GM15510 (cell line): Measurements from ENCODE around the gene CUTA.

Experiments used
- POLR2A ChIP-seq: IDR thresholded peaks from 3 replicates; pipeline ENCODE4 v1.6.1; 2011; ENCODE audit warnings: borderline replicate concordance; ENCODE audit not compliant: insufficient read length; ENCODE audit errors: extremely low read depth

The CUTA gene

DNA sequence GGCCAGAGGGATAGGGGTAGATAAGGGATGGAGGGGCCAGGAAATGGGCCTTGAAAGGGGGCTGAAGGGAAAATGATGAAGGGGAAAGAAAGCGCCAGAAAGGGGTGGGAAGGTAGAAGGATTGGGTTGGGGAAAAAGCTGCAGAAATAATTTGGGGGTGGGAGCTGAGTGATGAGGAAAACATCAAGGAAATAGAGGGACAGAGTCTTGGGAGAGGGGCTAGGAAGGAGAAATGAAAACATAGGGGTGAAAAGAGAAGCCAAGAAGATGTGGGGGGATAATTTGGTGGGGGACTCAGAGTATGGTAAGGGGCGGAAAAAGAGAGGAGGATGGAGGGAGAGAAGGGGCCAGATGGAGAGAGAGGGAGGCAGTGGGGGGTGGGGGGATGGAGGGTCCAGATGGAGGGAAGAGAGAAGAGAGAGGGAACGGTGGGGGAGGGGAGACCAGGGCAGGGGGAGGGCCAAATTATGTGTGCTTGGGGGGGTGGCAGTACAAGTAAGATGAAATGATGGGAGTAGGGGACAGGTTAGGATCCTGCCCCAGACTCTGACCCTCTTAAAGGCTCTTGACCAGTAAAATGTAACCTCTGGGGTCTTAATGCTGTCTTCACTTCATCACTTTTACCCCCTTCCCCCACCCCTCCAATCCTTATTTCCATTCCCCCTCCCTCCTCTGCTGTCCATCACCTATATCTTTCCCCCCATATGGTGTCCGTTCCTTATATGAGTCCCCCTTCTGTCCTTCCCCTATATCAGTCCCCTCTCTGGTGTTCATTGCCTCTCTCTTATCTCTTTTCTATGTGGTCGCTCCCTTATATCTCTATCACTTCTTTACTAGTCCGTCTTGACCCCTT is 2.8 kb upstream of the CUTA start:
- TF ChIP-seq POLR2A = no peak

DNA sequence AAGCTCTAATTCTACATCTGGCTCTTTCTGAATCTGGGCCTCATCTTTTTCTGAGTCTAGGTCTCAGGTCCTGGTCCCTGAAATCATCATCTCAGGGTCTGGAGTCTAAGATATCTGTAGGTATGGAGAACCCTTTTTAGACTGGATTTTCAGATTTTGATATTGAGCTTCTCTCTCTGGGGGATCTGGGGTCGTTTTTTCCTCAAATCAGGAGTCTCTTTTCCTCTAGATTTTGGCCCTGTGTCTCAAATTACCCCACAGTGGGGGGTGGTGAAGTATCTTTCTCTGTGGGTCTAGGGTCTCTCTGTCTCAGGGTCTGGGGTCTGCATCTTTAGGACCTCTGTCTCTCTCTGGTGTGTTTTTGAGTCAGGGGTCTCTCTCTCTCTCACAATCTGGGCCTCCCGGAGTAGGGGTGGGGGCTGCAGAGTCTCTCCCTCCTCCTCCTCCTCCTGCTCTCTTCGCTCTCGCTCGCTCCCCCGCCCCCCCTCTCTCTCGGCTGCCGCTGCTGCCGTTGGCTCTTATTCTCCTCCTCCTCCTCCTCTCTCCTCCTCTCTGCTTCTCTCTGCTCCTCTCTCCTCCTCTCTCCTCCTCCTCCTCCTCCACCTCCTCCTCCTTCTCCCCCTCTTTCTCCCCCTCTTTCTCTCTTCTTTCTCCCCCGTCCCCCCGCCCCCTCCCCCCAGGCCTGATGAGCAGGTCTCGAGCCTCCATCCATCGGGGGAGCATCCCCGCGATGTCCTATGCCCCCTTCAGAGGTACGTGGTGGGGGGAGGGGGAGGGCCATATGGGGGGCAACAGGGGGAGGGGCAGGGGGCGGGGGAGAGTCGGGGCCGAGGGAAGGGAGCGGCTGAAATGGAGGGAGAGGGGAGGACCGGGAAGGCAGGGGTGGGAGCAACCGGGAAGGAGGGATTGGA is 1.9 kb upstream of the CUTA start, which contains the start of gene SYNGAP1:
SYNGAP1 (plus strand) TSS at position 486 of the 911 bp plus-strand sequence; CDS start at position 686, 200 bp downstream.
- no peak for TF ChIP-seq POLR2A

DNA sequence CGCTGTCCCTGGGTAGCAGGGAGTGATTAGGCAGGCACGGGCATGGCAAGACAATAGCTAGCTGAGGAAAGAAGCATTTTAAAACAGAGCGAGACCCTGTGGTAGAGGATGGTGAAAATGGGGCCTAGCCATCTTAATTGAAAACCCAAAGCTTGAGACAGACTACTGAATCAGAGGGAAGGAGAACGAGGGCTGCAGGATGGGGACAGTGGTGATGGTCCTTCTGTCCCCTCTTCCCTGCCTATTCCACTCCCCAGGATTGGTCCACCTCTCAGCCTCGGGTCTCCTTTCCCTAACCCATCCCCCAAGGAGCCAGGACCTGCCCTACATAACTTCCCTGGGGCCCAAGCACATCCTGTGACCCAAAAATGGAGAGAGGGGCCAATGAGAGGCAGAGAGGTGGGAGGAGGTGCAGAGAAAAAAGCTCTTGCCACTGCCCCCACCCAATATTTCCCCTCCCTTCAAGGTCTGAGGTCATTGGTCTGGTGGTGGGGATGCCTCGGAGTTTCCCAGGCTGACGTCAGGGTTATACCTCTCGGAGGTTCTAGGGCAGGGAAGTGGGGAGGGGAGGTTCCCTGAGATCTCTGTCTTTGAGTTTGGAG is 884 bp upstream of the CUTA start:
- no peak for TF ChIP-seq POLR2A

DNA sequence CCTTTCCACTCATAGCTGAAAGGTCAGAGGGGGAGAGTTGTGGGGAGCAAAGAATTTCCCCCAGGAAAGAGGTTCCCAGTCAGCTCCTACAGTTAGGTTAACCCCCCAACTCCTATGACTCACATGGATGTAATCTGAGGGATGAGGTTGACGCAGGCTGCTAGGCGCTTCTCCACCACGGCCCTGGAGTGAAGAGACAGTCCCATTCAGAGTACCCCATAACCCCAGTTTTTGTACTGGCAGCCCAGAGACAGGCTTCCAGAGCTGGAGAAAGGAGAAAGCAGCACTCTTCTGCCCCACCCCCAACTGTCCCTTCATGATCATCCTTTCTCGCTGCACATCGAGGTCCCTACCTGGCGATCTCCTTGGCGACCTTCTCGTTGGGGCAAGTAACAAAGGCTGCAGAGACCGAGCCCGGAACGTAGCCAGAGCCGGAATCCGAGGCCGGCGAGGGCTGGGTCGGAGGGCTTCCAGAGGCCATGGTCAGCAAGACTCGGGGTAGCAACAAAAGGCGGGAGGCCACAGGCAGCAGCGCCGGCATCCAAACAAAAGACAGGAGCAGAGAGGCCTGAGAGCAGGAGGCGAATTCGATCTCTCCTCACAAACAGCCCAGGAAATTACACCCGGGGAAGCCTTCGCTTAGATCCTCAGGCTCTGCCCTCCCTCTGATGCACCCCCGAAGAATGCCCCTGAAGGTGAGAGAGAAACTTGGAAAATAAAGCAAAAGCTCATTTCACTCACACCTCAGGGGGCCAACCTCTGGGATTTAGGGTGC is 592 bp downstream of the CUTA start:
- TF ChIP-seq POLR2A = peak; percentile 11

DNA sequence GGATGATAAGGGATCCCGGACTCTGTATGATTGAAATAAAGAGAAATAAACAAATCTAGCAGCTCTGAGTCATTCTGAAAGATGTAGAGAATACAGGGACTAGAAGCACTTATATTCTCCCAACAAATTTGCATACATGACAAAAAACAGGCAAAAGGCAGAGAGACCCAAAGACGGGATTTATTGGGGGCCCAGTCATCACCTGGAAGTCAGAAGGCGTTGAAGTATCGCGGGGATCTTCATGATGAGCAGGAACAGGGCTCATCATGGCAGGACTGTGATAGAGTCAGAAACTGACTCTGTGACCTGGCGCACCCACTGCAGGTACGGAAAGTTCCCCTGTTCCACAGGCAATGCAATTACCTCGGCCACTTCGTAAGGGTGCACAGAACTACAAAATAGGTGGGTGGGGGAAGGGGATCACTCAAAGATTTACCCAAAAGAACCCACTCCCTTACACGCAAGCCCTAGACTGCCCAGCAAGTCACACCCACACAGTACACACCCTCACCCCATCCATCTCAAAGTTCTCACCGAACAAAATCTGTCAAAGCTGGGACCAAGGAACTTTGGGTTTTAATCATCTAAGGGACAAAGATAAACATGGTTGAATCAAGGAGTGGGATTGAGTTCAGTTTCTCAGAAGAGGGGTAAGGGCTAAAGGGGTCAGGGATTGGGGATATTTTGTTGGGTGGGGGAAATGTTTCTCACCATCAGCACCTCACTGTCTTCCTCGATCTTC is 1.4 kb downstream of the CUTA start:
- peak; percentile 49 for TF ChIP-seq POLR2A

DNA sequence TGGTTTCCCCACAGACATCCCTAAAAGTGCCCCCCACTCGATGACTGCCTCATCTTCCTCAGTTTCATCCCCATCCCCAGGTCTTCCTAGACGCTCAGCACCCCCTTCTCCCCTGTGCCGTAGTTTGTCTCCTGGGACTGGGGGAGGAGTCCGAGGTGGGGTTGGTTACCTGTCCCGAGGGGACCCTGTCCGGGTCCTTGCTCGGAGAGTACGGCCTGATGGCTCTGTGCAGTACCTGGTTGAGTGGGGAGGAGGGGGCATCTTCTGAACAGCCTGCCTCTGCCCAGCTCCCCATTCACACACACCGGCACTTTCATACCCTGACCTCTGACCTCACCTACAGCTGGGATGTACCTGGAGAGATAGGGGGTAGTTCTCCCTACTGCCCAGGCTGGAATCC is 2.1 kb downstream of the CUTA start:
- TF ChIP-seq POLR2A = no peak

DNA sequence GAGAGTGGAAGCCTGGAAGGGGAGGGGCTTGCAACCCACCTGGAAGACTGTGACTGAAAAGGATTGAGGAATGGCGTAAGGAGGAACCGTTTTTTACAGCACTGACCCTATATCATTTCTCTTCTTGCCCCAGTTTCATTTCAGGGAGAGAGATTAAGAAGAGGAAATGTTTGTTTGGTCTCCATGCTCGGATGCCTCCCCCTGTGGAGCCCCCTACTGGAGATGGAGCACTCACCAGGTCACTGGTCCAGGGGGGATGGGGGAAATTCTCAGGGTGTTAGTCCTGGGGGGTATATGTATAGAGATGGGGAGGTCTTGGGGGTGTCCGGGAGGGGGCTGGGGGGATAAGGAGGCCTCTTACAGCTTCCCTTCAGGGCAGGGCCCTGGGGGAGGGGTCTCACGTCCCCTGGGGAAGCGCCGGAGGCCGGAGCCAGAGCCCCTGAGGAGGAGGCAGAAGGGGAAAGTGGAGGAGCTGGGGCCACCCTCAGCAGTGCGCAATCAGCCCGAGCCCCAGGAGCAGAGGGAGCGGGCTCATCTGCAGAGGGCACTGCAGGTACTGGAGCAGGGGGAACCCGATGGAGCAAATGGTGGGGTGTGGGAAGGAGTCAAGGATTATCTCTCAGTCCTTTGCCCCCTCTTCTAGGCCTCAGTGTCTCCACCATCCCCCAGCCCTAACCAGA is 3.2 kb downstream of the CUTA start:
- TF ChIP-seq POLR2A = no peak

DNA sequence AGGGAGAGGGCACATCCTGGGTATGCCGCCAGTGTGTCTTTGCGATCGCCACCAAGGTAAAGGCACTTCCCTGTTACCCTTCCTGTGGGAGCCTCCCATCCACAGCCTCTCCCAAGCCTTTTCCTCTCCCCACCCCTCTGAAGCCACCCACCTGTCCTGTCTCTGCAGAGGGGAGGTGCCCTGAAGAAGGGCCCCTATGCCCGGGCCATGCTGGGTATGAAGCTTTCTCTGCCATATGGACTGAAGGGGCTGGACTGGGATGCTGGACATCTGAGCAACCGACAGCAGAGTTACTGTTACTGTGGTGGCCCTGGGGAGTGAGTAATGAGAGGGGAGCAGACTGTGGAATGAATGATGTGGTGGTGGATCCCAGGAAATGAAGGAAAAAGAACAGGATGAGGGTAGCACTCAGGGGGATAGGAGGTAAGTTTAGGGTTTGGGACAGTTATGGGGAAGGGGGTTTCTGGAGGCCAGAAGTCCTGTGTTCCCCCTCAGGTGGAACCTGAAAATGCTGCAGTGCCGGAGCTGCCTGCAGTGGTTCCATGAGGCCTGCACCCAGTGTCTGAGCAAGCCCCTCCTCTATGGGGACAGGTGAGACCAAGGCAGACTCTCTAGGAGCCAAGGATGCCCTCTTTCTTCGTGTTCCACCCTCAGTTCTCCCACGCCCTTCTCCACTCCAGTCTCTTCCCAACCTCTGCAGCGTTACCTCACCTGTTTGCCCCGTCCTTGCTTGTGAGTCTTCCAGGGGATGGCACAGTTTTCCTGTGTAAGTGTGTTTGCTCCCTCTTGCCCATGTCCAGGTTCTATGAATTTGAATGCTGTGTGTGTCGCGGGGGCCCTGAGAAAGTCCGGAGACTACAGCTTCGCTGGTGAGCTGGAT is 4.4 kb downstream of the CUTA start:
- TF ChIP-seq POLR2A = no peak

DNA sequence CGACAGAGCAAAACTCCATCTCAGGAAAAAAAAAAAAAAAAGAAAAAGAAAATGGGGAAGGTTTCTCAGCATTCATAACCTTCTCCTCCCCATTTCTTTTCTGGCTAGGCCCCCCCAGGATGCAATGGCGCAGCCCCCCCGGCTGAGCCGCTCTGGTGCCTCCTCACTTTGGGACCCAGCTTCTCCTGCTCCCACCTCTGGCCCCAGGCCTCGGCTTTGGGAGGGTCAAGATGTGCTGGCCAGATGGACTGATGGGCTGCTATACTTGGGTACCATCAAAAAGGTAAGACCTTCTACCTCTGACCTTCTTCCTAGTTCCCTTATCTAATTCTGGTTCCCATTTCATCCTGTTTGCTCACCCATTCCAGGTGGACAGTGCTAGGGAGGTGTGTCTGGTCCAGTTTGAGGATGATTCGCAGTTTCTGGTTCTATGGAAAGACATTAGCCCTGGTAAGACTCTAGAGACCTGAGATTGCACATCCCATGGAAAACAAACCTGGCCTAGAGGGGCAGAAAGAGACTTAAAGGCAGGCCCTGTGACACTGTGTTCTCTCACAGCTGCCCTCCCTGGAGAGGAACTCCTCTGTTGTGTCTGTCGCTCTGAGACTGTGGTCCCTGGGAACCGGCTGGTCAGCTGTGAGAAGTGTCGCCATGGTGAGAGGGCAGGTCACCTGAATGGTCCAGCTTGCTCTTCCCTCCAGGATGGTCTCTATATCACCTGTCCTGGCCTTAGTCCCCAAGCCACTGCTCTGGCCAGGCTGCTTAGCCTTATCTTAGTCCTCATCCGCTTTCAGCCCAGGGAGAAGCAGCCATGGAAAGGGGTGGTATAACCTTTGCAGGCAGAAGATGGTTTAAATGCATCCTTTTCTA is 5.5 kb downstream of the CUTA start:
- no peak for TF ChIP-seq POLR2A

DNA sequence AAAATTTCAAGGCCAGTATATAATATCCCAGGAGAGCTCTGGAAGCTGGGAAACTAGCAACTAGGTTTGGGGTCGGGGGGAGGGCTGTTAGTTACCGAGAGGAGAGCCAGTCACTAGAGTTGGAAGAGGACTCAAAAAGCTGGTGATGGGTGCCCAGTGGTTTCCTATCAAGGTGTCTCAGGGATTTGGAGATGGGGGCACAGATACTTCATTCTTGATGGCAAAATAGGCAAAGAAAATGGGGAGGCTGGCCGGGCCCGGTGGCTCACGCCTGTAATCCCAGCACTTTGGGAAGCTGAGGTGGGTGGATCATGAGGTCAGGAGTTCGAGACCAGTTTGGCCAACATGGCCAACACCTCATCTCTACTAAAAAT is 6.3 kb downstream of the CUTA start:
- TF ChIP-seq POLR2A = no peak
